VCaP (cell line): ENCODE results near the gene TTC33.
A peak's percentile ranks its signal among the peaks of the same experiment; 100 is the strongest.
"Not testable (repeated sequence)": the region's sequence is repeated elsewhere in the genome, so short reads cannot be mapped to it uniquely, and the experiment has no call there.

Experiments used
- H3K27ac ChIP-seq: fragments of 450-650 bp; 2 replicates; pipeline ENCODE4 v1.5.1; 2017
- TF ChIP-seq, protein P1 (sequence below): fragments of 450-650 bp; conservative IDR thresholded peaks from 2 replicates; pipeline ENCODE4 v1.5.1; 2017; ENCODE audit warnings: mild to moderate bottlenecking, moderate library complexity

Gene TTC33

DNA sequence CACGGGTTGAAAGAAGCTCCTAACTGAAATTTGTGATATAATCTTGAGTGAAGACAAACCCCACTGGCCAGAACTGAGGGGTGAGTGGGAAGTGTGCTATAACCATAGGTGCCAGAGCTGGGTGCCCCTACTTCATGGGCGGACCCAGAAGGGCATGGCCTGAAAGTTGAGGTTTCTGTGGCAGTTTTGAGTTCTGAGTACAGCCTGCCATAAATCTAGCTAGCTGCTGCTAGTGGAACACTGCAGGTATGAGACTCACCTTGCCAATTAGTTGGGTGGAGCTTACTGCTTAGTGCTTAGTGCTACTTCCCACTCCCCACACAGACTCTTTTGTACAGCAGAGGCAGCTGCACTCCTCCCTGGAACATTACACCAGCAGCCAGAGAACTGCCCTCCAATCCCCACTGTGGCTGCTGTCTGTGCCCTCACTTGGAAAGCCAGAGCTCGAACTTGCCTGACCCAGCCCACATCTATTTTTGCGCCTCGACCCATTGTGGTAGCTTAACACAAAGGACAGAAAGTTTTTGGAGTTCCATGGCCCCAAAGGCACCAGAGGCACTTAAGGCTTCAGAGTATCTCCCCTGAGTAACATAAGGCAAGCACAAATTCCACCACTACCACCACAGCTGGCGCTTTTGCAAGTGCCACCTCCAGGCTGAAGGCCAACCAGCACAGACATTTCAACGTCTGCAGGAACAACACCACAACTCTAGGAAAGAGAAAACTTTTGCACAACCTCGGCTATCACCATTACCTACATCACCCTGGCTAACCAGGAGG is 103.1 kb downstream of the TTC33 start:
- TF ChIP-seq, protein P1, sequence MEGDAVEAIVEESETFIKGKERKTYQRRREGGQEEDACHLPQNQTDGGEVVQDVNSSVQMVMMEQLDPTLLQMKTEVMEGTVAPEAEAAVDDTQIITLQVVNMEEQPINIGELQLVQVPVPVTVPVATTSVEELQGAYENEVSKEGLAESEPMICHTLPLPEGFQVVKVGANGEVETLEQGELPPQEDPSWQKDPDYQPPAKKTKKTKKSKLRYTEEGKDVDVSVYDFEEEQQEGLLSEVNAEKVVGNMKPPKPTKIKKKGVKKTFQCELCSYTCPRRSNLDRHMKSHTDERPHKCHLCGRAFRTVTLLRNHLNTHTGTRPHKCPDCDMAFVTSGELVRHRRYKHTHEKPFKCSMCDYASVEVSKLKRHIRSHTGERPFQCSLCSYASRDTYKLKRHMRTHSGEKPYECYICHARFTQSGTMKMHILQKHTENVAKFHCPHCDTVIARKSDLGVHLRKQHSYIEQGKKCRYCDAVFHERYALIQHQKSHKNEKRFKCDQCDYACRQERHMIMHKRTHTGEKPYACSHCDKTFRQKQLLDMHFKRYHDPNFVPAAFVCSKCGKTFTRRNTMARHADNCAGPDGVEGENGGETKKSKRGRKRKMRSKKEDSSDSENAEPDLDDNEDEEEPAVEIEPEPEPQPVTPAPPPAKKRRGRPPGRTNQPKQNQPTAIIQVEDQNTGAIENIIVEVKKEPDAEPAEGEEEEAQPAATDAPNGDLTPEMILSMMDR, result no peak
- H3K27ac ChIP-seq, result no peak overlapping the region

DNA sequence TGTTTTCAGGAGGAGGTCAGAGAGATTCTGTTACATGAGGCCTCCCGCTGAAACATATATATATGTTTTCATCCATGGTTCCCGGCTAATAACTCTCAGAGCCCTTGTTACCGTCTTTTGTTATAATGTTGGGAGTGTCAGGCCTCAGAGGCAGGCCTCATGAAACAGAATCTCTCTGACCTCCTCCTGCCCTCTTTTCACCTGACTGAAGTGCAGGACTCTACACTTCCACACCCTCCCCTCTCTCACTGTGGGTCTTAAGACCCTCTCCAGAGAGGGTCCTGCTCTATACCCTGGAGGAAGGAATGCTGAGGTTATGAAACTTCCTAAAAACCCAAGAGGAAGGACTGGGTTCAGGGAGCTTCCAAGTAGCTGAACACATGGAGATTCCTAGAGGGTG is 104.6 kb downstream of the TTC33 start:
- H3K27ac ChIP-seq, result no peak overlapping the region
- TF ChIP-seq, protein P1, result no peak

DNA sequence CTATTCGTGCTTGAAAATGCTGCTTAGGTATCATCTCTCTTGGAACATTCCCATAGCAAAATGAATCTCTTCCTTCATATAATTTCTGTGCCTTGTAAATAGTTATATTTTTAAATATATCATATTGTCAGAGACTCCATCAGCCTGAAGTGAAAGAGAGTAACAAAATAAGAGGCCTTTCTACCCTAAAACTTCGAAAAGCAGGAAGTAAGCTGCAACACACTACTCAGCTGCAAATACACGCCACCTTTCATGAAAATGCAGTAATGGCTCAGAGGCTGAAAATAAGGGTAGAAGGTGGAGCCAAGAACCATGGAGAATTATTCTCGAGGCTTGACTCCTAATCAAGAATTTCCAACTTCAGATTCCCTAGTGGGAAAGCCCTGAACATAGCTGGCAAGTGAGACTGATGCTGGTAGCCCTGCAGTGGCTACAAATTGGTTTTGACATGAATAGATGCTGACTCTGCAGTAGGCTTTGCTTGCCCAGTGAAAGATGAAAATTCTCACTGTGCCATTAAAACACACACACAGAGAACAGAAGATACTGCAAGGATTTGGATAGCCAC is 106.2 kb downstream of the TTC33 start:
- H3K27ac ChIP-seq, result no peak overlapping the region
- TF ChIP-seq, protein P1, result no peak

DNA sequence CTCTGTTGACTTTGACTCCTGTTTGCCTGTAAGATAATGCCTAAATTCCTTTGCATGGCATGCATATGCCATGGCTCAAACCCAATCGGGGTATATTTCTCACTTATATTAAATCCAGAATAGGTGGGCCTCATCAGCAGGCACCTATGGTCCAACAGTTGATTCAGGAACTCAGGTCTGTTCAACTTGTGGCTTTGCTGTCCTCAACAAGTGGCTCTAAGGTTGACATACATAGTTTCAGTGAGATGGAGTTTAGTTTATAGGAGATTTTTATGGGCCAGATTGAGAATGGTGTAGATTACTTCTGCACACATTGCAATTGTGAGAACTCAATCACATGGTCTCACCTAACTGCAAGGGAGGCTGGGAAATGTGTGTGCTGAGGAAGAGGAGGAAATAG is 107.6 kb downstream of the TTC33 start:
- no peak overlapping the region for H3K27ac ChIP-seq
- TF ChIP-seq, protein P1, result no peak

DNA sequence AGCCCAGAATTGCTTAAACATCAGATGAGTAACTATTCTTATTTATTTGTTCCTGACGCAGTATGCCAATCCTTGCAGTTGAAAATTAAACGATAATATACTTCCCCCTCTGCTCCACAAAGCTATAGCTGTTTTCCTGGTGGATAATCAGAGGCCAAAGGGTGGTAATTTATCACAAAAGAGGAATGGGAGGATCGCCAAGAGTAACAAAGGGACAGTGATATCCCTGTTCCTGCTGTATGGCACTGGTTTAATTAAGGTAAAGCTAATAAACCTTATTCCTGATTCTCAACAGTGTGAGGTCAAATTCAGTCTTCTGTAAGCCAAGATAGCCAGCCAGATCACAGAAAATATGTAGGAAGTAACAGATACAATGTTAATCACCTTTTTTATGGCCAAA is 109.5 kb downstream of the TTC33 start:
- peak overlapping the region; percentile 62 for H3K27ac ChIP-seq
- TF ChIP-seq, protein P1, result no peak

DNA sequence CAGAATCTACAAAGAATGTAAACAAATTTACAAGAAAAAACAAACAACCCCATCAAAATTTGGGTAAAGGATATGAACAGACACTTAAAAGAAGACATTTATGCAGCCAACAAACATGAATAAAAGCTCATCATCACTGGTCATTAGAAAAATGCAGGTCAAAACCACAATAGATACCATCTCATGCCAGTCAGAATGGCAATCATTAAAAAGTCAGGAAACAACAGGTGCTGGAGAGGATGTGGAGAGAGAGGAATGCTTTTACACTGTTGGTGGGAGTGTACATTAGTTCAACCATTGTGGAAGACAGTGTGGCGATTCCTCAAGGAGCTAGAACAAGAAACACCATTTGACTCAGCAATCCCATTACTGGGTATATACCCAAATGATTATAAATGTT is 116.2 kb downstream of the TTC33 start:
- H3K27ac ChIP-seq, result not testable (repeated sequence)

DNA sequence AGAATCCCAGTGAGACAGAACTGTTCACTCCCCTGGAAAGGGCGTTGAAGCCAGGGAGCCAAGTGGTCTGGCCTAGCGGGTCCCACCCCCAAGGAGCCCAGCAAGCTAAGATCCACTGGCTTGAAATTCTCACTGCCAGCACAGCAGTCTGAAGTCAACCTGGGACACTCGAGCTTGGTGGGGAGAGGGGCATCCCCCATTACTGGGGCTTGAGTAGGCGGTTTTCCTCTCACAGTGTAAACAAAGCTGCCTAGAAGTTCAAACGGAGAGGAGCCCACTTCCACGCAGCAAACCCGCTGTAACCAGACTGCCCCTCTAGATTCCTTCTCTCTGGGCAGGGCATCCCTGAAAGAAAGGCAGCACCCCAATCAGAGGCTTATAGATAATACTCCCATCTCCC is 121.2 kb downstream of the TTC33 start:
- TF ChIP-seq, protein P1, result no peak
- no peak overlapping the region for H3K27ac ChIP-seq

DNA sequence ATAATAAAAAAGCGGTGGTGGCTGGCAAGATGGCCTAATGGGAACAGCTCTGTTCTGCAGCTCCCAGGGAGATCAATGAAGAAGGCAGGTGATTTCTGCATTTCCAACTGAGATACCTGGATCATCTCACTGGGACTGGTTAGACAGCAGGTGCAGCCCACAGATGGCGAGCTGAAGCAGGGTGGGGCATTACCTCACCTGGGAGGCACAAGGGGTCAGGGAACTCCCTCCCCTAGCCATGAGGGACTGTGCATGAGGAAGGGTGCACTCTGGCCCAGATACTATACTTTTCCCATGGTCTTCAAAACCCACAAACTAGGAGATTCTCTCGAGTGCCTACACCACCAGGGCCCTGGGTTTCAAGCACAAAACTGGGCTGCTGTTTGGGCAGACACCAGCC is 121.6 kb downstream of the TTC33 start:
- no peak overlapping the region for H3K27ac ChIP-seq
- TF ChIP-seq, protein P1, result no peak
